HCEC 1CT (cell line): ENCODE results near the gene DDX42.
"Not testable (repeated sequence)": the region's sequence is repeated elsewhere in the genome, so short reads cannot be mapped to it uniquely, and the experiment has no call there.

Source experiments
- DNase-seq: peaks from one replicate; pipeline ENCODE4 v3.0.0-alpha.2; 2017

DDX42 gene

DNA sequence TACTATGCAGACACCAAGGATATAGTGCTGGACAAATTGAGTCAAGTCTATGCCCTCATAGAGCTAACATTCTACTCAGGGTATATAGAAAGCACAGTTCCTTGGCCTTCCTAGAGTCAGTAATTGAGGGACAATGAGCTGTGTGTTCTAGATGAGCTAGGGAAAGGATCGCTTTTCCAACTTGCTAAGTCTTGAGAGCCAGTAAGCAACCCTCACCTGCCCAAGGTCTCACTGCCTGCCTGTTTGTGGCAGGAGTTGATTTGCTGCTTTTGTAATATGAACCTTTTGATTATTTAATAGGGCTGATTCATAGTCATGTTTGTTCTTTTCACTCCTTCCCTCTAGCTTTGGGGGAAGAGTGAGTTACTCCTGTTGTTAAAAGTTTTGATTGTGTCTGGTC lies 6.5 kb downstream of the DDX42 start:
- peak; percentile 61 for DNase-seq

DNA sequence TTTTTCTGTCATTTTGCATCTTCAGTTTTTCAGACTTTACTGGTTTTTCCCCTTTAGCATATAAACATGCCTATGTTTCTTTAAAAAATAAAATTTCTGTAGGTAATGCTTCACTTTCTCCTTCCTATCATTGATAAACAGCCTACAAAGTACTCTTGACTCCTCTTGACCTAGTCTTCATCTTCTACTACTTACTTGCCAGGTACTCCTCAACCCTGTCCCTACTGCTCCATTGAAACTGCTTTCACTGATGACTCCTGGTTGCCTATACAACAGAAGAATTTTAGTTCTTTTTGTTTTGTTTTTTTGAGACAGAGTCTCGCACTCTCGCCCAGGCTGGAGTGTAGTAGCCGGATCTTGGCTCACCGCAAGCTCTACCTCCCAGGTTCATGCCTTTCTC lies 7.0 kb downstream of the DDX42 start:
- no peak for DNase-seq

DNA sequence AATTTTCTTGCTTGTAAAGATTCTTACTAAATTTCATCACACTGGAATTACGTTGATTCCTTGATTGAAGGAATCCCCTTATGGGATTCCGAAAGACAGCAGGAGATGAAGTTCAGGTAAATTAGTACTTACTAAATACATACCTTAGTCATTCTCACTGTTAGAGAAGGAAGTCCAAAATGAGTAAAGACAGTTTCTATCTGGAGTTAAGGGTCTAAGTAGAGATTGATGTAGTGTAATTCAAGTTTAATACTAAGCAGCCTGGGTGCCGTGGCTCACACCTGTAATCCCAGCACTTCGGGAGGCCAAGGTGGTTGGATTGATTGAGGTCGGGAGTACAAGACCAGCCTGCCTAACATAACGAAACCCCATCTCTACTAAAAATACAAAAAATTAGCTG lies 9.6 kb downstream of the DDX42 start:
- DNase-seq = no peak

DNA sequence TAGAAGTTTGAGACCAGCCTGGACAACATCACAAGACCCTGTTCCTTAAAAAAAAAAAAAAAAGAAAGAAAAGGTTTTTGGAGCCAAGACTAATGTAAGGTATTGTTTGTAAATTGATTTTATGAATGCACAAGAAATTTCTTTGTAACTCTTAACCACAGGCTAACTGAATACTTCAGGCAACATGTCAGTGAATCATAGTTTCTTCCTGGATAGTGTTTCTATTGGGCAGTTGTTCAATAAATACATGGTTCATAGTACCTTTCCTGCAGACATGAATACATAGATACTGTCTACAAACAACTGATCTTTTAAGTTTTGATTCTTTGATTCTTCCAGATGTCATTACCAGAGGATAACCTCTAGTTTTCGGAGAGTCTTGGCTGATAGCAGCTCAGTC lies 11.6 kb downstream of the DDX42 start:
- DNase-seq = peak; percentile 67

DNA sequence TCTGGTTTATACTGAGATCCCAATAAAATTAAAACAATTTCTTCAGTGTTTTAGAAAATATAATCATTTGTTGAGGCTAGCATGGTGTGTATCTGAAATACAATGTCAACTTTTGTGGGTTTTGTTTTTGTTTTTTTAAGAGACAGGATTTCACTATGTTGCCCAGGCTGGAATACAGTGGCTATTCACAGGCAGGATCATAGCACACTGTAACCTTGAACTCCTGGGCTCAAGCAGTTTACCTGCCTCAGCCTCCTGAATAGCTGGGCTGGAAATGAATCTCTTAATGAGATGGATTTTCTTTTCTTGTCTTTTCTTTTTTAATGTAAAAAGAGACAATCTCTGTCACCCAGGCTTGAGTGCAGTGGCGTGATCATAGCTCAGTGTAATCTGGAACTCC lies 12.1 kb downstream of the DDX42 start:
- DNase-seq = no peak

DNA sequence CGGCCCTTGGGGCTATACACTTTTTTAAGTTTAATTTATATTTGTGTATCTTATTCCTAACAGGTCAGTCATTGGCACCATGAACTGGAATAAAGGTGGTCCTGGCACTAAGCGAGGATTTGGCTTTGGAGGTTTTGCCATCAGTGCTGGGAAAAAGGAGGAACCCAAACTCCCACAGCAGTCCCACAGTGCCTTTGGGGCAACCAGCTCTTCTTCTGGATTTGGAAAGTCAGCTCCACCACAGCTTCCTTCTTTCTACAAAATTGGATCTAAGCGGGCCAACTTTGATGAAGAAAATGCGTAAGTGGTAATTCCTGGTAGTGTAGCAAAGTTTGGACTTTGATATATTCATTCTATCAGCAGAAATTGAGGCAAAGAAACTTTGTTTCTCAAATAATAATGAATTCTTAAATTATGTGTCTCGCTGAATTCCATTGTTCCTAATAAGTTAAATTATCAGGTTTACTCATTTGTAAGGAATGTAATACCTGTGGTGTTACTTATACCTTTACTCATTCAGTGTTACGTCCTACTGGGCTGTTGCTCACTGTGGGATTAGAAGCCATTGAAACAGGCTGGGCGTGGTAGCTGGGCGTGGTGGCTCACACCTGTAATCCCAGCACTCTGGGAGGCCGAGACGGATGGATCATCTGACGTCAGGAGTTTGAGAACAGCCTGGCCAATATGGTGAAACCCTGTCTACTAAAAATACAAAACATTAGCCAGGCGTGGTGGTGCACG lies 13.2 kb downstream of the DDX42 start:
- no peak for DNase-seq

DNA sequence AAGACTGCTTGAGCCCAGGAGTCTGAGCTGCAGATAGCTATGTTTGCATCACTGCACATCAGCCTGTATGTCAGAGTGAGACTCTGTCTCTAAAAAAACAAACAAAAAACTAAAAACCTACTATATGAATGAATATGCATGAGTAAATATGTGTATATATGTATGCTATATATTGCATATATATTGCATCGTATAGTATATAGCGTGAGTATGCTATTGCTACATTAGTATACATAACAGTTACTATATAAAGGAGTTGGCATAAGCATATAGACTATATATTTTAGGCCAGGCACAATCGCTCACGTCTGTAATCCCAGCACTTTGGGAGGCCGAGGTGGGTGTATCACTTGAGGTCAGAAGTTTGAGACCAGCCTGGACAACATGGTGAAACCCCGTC lies 16.1 kb downstream of the DDX42 start:
- DNase-seq = no peak

DNA sequence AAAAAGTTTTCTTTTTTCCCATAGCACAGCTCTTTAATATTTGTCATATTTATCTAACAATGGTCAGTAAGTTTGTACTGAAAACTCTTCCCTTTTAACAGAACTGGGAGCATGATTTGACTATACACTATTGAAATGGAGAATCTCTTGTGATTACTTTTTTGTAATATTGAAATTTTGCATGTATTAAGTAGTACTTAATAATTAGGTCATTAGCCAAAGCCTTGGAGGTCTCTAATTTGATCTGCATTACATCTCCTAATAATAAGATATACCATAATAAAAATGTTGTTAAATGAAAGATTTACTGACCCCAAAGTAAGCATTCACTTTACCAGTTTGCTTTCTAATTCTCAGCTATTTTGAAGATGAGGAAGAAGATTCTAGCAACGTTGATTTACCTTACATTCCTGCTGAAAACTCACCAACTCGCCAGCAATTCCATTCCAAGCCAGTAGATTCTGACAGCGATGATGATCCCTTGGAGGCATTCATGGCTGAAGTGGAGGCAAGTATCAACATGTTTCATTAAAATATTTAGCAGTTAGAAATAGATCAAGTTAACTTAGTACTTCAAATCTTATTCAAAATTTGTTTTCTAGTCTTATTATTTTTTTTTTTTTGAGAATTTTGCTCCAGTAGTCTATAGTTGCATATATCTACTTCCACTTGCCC lies 18.2 kb downstream of the DDX42 start:
- DNase-seq = no peak

DNA sequence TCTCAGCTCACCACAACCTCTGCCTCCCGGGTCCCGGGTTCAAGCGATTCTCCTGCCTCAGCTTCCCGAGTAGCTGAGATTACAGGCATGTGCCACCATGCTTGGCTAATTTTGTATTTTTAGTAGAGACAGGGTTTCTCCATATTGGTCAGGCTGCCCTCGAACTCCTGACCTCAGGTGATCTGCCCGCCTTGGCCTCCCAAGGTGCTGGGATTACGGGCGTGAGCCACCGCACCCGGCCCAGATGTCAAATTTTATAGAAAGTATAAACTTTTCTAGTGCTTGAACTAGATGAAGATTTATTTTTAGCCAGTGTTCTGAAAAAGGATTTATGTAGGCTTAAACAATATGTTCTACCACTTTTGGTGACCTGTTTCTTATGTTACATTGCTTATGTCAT lies 22.4 kb downstream of the DDX42 start:
- DNase-seq = not testable (repeated sequence)

DNA sequence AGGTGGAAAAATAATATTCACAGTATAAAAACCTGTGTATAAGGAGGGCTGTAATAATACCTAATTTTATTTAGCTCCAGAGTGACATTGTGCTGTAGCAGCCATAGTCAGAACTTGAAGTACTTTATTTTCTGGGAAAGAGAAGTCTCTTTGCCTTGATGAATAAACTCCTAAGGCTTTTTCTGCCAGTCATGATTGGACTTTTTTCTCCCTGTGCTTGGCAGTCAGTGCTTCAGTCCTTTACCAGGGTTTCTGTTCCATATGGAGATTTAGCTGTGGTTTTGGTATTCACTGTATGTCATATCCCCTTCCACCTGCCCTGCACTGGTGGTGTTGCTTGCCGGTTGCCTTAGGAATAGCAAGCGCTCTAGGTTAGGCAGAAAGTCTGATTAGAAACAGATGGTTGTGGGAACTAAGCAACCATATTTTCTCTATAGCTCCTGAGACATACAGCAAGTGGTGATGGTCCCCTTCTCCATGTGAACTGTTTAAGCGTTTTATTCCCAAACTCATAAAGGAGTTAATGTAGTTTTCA lies 24.7 kb downstream of the DDX42 start:
- DNase-seq = no peak

DNA sequence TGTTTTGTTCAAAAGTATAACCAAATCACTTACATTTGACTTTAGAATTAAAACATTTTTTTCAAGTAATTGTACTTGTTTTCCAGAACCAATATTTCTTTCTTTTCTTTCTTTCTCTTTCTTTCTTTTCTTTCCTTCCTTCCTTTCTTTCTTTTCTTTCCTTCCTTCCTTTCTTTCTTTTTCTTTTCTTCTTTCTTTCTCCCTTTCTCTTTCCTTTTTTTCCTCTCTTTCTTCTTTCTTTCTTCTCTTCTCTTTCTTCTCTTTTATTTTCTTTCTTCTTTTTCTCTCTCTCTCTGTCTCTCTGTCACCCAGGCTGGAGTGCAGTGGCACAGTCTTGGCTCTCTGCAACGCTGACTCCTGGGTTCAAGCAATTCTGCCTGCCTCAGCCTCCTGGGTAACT lies 26.8 kb downstream of the DDX42 start:
- no peak for DNase-seq

DNA sequence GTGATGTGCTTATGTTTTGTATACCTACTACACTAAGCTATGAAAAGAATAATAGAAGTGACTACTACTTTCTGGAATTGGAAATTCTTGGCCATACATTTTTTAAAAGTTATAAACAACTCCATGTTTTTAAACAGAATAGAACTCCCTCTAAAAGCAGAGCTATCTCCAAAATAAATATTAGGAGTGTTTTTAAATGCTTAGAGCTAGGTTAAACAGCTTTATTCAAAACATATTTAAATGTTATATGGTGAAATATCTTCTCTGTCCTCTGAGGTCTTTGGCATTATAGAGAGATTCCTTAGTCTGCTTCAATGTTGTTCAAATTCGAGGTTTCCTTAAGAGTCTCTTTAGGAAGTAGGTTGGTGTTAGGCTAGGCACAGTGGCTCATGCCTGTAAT lies 30.4 kb downstream of the DDX42 start:
- no peak for DNase-seq

DNA sequence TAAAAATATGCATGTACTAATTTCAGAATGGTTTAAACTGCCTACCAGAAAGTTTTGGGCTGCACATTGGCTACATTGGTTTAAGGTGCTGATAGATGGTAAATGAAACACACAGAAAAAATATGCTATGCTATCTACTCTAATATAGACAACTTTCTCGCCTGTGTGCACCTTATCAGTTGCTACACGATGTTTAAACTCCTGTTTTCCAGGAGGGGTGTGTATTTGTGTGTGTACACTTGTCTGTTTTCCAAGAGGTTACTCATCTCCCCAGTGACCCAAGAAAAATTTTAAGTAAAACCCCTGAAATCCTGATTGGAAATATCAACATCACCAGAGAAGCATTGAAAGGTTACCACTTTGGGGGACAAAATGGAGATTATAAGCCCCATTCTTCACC lies 31.6 kb downstream of the DDX42 start:
- DNase-seq = no peak

DNA sequence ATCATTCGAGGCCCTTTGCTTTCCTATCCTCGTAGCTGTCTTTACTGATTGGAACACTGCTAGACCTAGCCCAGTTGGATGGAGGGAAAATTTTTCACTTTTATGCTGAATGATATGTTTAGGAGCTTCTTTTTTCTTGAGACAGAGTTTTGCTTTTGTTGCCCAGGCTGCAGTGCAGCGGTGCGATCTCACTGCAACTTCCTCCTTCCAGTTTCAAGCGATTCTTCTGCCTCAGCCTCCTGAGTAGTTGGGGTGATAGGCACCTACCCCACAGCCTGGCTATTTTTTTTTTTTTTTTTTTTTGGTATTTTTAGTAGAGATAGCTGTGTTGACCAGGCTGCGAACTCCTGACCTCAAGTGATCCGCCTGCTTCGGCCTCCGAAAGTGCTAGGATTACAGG lies 36.0 kb downstream of the DDX42 start:
- no peak for DNase-seq

DNA sequence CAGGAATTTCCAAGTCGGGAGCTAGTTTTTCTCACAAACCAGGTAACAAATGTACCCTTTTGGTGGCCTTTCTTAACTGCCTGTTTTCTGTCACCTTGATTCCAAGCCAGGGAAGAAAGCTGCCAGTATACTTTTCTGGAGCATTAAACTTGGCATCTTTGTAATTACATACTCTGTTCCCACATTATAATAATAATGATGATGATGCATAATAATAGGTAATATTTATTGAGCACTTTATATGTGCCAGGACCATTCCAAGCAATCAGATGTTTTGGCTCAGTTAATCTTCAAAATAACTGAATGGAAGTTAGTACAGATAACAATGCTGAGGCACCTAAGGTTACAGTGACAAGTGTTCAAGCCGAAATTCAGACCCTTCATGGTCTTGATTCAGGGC lies 42.2 kb downstream of the DDX42 start:
- DNase-seq = no peak

DNA sequence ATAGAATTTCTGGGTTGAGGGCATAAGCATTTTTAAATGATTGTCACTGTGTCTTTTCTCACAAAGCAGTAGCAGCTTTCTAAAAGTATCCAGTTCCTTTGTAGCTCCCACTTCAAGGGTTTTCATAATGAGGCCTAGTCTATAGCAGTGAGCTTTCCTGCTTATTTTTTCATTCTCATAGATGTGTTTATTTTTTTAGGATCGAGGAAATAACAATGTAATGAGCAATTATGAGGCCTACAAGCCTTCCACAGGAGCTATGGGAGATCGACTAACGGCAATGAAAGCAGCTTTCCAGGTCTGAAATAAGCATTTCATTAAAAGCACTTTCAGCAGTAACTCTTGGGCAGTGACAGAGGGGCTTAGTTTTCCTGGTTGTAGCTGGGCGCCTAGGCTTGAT lies 42.7 kb downstream of the DDX42 start:
- DNase-seq = peak; percentile 60

DNA sequence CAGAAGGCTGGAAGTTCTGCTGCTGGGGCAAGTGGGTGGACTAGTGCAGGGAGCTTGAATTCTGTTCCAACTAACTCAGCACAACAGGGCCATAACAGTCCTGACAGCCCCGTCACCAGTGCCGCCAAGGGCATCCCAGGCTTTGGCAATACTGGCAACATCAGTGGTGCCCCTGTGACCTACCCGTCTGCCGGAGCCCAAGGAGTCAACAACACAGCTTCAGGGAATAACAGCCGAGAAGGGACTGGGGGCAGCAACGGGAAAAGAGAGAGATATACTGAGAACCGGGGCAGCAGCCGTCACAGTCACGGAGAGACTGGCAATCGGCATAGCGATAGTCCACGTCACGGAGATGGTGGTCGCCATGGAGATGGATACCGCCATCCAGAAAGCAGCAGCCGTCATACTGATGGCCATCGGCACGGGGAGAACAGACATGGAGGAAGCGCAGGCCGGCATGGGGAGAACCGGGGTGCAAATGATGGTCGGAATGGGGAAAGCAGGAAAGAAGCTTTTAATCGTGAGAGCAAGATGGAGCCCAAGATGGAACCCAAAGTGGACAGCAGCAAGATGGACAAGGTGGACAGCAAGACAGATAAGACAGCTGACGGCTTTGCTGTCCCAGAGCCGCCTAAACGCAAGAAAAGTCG lies 43.9 kb downstream of the DDX42 start:
- no peak for DNase-seq

DNA sequence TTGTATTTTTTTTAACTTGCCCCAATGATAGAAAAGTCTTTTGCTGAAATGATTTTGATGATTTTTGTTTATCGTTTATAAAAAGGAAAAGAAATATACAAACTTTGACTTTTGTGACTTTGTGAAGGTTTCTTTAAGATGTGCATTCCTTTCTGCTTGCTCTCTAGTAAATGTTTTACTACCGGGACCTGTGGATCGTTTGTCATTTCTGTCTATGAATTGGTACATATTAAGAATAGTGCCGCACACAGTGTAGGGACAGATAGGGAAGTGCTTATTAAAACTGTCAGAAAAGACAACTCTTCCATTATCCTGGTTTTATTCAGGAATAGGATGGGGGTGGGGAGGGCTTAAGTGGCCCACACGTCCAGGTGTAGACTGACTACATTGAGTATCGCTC lies 45.2 kb downstream of the DDX42 start:
- no peak for DNase-seq

DNA sequence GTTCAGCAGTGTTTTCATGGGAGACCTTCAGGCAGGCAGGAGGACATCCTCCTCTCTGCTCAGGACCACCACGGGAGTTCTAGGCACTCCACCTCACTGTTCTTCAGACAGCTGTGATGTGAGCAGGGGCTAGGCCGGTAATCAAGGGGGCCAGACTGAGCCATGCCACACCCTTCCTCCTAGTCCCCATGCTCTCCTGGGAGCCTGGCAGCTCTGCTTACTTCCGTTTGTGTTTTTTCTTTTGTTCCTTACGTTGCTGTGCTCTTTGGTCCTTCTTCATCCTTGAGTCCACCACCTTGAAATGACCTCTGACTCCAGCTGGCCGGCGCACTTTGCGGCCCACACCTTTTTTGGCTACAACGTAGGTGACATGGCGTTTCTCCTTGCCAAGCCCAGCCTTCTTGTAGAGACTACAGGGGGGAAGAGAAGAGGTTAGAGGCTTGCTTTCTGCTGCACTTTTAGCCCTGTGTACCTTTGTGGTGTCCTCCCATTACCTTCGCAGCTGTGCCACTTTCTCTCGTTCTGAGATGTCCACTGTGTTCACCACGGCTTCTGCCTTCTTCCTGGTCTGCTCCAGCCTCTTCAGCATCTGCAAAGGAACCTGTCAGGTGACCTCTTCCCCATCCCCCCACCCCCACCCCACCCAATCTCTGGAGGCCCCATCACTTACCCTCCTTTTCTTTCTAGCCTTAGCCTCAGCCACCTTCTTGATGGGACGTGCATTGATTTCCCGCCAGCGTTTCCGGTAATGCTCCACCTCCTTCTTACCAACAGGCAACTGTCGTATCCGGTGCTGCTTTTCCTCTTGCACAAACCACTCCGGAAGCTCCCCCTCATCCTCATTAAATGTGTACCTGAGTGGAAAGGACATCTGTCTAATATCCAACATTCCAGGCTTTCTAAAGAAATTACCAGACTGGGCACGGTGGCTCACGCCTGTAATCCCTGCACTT lies 45.9 kb downstream of the DDX42 start:
- DNase-seq = no peak

DNA sequence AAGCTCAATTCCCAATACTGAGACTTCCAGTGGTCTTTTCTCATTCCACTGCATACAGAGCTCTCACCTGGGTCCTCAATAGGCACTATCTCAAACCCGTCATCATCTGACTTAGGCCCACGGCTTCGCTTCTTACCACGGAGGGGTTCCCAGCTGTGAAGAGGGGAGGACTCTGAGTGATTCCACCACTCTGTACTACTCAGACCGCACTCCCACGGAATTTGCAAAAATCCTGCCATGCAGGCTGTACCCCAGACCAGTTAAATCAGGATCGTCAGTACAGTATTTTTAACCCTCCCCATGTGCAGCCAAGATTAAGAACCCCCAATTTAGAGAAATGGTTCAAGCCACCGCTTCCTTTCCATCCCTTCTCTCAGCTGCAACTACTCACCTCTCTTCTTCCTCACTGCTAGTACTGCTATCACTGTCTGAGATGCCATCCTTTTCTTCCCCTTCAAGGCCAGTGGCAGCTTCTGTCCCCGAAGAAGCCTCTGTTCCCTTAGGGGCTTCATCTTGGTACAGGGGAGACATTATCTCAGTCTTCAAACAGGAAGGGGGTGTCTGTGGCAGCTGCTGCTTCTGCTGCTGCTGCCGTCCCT lies 47.1 kb downstream of the DDX42 start:
- no peak for DNase-seq

DNA sequence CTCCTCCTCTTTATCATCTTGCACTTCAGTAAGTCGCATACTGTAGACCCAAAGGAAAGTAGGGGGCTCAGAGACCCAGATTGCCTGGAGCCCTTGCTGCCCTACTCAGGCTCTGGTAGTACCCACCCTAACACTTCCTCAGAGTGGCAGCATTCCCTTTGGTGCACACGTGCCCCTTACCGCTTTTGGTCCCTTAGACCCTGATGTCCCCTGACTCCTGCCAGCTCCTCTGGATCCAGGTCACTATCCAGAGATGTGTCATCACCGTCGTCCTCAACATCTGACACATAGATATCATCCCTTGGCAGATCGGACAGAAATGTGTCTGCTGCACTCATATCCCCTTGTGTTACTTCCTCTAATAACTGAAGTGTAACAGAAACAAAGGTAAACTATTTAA lies 47.8 kb downstream of the DDX42 start:
- no peak for DNase-seq

DNA sequence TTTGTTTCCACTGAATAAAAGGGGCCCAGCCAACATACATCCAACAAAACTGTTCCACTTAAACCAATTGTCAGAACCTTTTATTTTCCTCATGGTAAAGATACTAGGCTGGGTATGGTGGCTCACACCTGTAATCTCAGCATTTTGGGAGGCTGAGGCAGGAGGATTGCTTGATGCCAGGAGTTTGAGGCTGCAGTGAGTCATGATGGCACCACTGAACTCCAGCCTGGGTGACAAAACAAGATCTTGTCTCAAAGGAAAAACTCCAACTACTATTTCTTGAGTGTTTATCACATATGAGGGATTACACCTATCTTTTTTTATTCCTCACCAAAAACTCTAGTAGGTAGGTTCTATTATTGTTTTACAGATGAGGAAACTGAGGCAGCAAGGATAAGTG lies 48.6 kb downstream of the DDX42 start:
- no peak for DNase-seq
